SU-DHL-6 (cell line): ENCODE results near the gene DNASE2B.

Experiments
- EZH2phosphoT487 ChIP-seq: fragments of 200-600 bp; sonication (generic), shearing (Covaris generic); conservative IDR thresholded peaks from 2 replicates; pipeline ENCODE4 v1.6.1; 2018; ENCODE audit warnings: mild to moderate bottlenecking, antibody characterized with exemption, low read length, moderate library complexity, mixed read lengths
- TF ChIP-seq, protein P1 (sequence below): fragments of 200-600 bp; sonication (generic); IDR thresholded peaks from one replicate; pipeline ENCODE4 v1.5.1; 2017; ENCODE audit warnings: antibody characterized with exemption, mild to moderate bottlenecking, low read length, moderate library complexity; ENCODE audit not compliant: insufficient read depth, poor library complexity, severe bottlenecking

DNA sequence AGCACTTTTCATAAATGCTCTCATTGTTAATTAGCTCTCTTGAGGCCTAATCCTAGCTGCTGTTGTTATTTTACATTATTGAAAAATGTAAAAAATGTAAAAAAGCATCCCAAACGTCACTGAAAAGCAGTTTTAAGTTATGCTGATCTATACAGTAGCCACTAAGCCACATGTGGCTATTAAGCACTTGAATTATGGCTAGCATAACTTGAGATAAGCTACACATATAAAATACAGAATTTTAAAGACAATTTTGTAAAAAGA is 18.4 kb upstream of the DNASE2B start:
- TF ChIP-seq, protein P1, sequence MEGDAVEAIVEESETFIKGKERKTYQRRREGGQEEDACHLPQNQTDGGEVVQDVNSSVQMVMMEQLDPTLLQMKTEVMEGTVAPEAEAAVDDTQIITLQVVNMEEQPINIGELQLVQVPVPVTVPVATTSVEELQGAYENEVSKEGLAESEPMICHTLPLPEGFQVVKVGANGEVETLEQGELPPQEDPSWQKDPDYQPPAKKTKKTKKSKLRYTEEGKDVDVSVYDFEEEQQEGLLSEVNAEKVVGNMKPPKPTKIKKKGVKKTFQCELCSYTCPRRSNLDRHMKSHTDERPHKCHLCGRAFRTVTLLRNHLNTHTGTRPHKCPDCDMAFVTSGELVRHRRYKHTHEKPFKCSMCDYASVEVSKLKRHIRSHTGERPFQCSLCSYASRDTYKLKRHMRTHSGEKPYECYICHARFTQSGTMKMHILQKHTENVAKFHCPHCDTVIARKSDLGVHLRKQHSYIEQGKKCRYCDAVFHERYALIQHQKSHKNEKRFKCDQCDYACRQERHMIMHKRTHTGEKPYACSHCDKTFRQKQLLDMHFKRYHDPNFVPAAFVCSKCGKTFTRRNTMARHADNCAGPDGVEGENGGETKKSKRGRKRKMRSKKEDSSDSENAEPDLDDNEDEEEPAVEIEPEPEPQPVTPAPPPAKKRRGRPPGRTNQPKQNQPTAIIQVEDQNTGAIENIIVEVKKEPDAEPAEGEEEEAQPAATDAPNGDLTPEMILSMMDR, result no peak
- TF ChIP-seq EZH2phosphoT487, result no peak
